Measurements from ENCODE around the gene ZNF76. TPM values are rescaled to one million over a fixed set of nuclear protein-coding genes. Genes with fewer than 3 reads are reported as not detected.
A peak's percentile ranks its signal among the peaks of the same experiment; 100 is the strongest.

ZNF76 gene
- total RNA-seq, 1 donor from 2014 or later, result 12.7 TPM

DNA sequence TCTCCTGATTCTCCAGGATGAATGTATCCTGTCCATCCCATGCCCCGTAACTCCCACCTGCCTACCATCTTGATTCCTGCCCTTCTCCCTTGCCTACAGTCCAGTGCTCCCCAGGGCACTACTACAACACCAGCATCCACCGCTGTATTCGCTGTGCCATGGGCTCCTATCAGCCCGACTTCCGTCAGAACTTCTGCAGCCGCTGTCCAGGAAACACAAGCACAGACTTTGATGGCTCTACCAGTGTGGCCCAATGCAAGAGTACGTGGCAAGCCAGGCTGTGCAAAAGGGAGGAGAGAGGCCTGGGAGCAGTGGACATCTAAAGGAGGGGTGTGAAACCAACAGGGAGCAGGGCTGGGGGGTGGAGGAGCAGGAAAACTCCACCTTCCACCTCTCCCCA lies 15.0 kb upstream of the ZNF76 start:
- Histone ChIP-seq H3K27me3 (ENCODE audit: insufficient read depth, low read length) (no peaks in the 10 kb centered on the region), H3K9ac (ENCODE audit: low read length) (no peak overlapping the region), H4K20me1 (ENCODE audit: insufficient read depth, low read length) (peaks cover 67% of the 10 kb centered on the region), H3K9me3 (ENCODE audit: insufficient read depth, low read depth, low read length) (no peaks in the 10 kb centered on the region), H3K27ac (ENCODE audit: low read depth, low read length) (no peak overlapping the region), H2AFZ (ENCODE audit: low read depth, low read length) (no peak overlapping the region), H3K79me2 (ENCODE audit: insufficient read depth, low read length) (no peaks in the 10 kb centered on the region), H3K36me3 (ENCODE audit: insufficient read depth, low read length) (peaks cover 12% of the 10 kb centered on the region), H3K4me2 (ENCODE audit: low read length) (no peak overlapping the region), H3K4me3 (ENCODE audit: insufficient read depth, low read depth, low read length) (no peak overlapping the region), H3K4me1 (ENCODE audit: insufficient read depth, low read length) (no peaks in the 10 kb centered on the region)
- DNase-seq (ENCODE audit: low read depth) (no peak), FAIRE-seq (no peak)
- H3K27me3 Mint-ChIP-seq (ENCODE audit: low read depth, unreplicated experiment), result no peaks in the 10 kb centered on the region
- peaks cover 11% of the 10 kb centered on the region for H3K36me3 Mint-ChIP-seq (ENCODE audit: low read depth, unreplicated experiment)
- TF ChIP-seq, protein P1, sequence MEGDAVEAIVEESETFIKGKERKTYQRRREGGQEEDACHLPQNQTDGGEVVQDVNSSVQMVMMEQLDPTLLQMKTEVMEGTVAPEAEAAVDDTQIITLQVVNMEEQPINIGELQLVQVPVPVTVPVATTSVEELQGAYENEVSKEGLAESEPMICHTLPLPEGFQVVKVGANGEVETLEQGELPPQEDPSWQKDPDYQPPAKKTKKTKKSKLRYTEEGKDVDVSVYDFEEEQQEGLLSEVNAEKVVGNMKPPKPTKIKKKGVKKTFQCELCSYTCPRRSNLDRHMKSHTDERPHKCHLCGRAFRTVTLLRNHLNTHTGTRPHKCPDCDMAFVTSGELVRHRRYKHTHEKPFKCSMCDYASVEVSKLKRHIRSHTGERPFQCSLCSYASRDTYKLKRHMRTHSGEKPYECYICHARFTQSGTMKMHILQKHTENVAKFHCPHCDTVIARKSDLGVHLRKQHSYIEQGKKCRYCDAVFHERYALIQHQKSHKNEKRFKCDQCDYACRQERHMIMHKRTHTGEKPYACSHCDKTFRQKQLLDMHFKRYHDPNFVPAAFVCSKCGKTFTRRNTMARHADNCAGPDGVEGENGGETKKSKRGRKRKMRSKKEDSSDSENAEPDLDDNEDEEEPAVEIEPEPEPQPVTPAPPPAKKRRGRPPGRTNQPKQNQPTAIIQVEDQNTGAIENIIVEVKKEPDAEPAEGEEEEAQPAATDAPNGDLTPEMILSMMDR (IDR thresholded peaks at IDR 0.05; ENCODE audit: insufficient read depth, low read depth, low read length), result no peak
- TF ChIP-seq EZH2 (IDR thresholded peaks at IDR 0.05; ENCODE audit: insufficient read depth, low read length), result no peak
- H3K4me3 Mint-ChIP-seq (ENCODE audit: unreplicated experiment), result no peak overlapping the region
- H3K9me3 Mint-ChIP-seq (ENCODE audit: unreplicated experiment), result no peaks in the 10 kb centered on the region
- H3K27ac Mint-ChIP-seq (ENCODE audit: unreplicated experiment), result no peak overlapping the region
- peaks cover 22% of the 10 kb centered on the region for H3K4me1 Mint-ChIP-seq (ENCODE audit: low read depth, unreplicated experiment)

DNA sequence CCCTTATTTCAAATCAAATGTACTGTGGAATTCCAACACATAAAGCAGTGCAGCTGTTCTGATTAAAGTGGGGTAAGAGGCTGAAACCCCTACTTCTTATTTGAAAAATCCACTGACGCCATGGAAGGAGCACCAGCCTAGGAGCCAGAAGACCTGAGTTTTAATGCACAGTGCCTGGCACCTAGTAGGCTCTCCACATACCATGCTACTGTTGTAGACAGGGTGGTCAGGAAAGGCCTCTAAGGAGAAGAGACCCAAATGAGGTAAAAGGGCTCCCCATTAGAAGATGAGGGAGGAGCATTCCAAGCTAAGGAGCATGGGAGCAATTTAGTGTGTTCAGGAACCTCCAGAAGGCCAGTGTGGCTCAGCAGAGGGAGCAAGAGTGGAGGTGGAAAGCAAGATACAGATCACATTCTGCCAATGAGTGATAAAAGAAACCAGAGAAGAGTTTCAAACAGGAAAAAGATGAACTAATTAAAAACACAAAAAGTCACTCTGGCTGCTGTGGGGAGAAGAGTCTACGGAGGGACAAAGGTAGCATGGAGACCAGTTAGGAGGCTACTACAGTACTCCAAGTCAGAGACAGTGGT lies 11.8 kb upstream of the ZNF76 start:
- H3K4me3 ChIP-seq (ENCODE audit: insufficient read depth, low read depth, low read length), result no peak overlapping the region
- H3K9ac ChIP-seq (ENCODE audit: low read length), result no peak overlapping the region
- H2AFZ ChIP-seq (ENCODE audit: low read depth, low read length), result no peak overlapping the region
- Mint-ChIP-seq H3K27ac (ENCODE audit: unreplicated experiment) (peak overlapping the region; percentile 4), H3K9me3 (ENCODE audit: unreplicated experiment) (no peaks in the 10 kb centered on the region), H3K36me3 (ENCODE audit: low read depth, unreplicated experiment) (peaks cover 14% of the 10 kb centered on the region), H3K4me1 (ENCODE audit: low read depth, unreplicated experiment) (peaks cover 19% of the 10 kb centered on the region), H3K27me3 (ENCODE audit: low read depth, unreplicated experiment) (no peaks in the 10 kb centered on the region), H3K4me3 (ENCODE audit: unreplicated experiment) (no peak overlapping the region)
- H3K27ac ChIP-seq (ENCODE audit: low read depth, low read length), result no peak overlapping the region
- DNase-seq (ENCODE audit: low read depth) (no peak), FAIRE-seq (no peak)
- H3K27me3 ChIP-seq (ENCODE audit: insufficient read depth, low read length), result no peaks in the 10 kb centered on the region
- TF ChIP-seq, protein P1 (IDR thresholded peaks at IDR 0.05; ENCODE audit: insufficient read depth, low read depth, low read length), result no peak
- TF ChIP-seq EZH2 (IDR thresholded peaks at IDR 0.05; ENCODE audit: insufficient read depth, low read length), result no peak
- no peaks in the 10 kb centered on the region for H3K9me3 ChIP-seq (ENCODE audit: insufficient read depth, low read depth, low read length)
- H3K79me2 ChIP-seq (ENCODE audit: insufficient read depth, low read length), result peaks cover 18% of the 10 kb centered on the region
- peaks cover 56% of the 10 kb centered on the region for H4K20me1 ChIP-seq (ENCODE audit: insufficient read depth, low read length)
- H3K4me1 ChIP-seq (ENCODE audit: insufficient read depth, low read length), result no peaks in the 10 kb centered on the region
- peaks cover 14% of the 10 kb centered on the region for H3K36me3 ChIP-seq (ENCODE audit: insufficient read depth, low read length)
- H3K4me2 ChIP-seq (ENCODE audit: low read length), result no peak overlapping the region

DNA sequence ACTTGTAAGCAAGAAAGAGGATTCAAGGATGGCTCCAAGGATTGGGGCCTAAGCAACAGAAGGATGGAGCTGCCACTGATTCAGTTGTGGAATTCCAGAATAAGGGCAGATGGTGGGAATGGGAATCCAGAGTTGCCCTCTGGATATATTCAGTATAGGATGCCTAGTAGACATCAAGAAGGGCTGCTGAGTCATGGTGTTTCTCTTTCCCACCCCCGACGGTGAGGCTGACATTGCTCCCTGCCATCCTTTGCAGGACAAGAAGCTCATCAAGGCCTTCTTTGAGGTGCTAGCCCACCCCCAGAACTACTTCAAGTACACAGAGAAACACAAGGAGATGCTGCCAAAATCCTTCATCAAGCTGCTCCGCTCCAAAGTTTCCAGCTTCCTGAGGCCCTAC lies 11.2 kb upstream of the ZNF76 start:
- peaks cover 19% of the 10 kb centered on the region for H3K4me1 Mint-ChIP-seq (ENCODE audit: low read depth, unreplicated experiment)
- Histone ChIP-seq H3K9ac (ENCODE audit: low read length) (no peak overlapping the region), H3K4me3 (ENCODE audit: insufficient read depth, low read depth, low read length) (no peak overlapping the region), H2AFZ (ENCODE audit: low read depth, low read length) (no peak overlapping the region), H3K4me1 (ENCODE audit: insufficient read depth, low read length) (no peaks in the 10 kb centered on the region), H3K36me3 (ENCODE audit: insufficient read depth, low read length) (peaks cover 14% of the 10 kb centered on the region), H3K27me3 (ENCODE audit: insufficient read depth, low read length) (no peaks in the 10 kb centered on the region), H3K79me2 (ENCODE audit: insufficient read depth, low read length) (peaks cover 18% of the 10 kb centered on the region), H3K9me3 (ENCODE audit: insufficient read depth, low read depth, low read length) (no peaks in the 10 kb centered on the region), H3K27ac (ENCODE audit: low read depth, low read length) (no peak overlapping the region), H3K4me2 (ENCODE audit: low read length) (no peak overlapping the region), H4K20me1 (ENCODE audit: insufficient read depth, low read length) (peaks cover 58% of the 10 kb centered on the region)
- no peak for DNase-seq (ENCODE audit: low read depth)
- H3K36me3 Mint-ChIP-seq (ENCODE audit: low read depth, unreplicated experiment), result peaks cover 14% of the 10 kb centered on the region
- peak overlapping the region; percentile 55 for H3K27ac Mint-ChIP-seq (ENCODE audit: unreplicated experiment)
- no peak for FAIRE-seq
- no peak for TF ChIP-seq EZH2 (IDR thresholded peaks at IDR 0.05; ENCODE audit: insufficient read depth, low read length)
- TF ChIP-seq, protein P1 (IDR thresholded peaks at IDR 0.05; ENCODE audit: insufficient read depth, low read depth, low read length), result no peak
- no peaks in the 10 kb centered on the region for H3K9me3 Mint-ChIP-seq (ENCODE audit: unreplicated experiment)
- H3K27me3 Mint-ChIP-seq (ENCODE audit: low read depth, unreplicated experiment), result no peaks in the 10 kb centered on the region
- H3K4me3 Mint-ChIP-seq (ENCODE audit: unreplicated experiment), result no peak overlapping the region
